ENCODE measurements around the gene EHD1.

EHD1 gene

GRCh38 chr11:64909653-64910343 lies 31.4 kb upstream of the EHD1 start:
- no peak for DNase-seq (ENCODE audit: low spot score)

- DNase-seq (ENCODE audit: low spot score) = no peak
Observed at GRCh38 chr11:64908766-64909165, 30.3 kb upstream of the EHD1 start.

GRCh38 chr11:64906314-64906635 lies 27.9 kb upstream of the EHD1 start:
- DNase-seq (ENCODE audit: low spot score) = no peak

GRCh38 chr11:64905516-64906313 lies 27.3 kb upstream of the EHD1 start:
- DNase-seq (ENCODE audit: low spot score) = no peak

GRCh38 chr11:64903291-64903833 lies 24.9 kb upstream of the EHD1 start:
- no peak for DNase-seq (ENCODE audit: low spot score)

- DNase-seq (ENCODE audit: low spot score) = no peak
Observed at GRCh38 chr11:64902102-64902900, 23.9 kb upstream of the EHD1 start.

- no peak for DNase-seq (ENCODE audit: low spot score)
Observed at GRCh38 chr11:64900774-64901173, 22.4 kb upstream of the EHD1 start.

- DNase-seq (ENCODE audit: low spot score) = no peak
Observed at GRCh38 chr11:64900263-64900678, 21.9 kb upstream of the EHD1 start.

GRCh38 chr11:64898541-64898940 lies 20.1 kb upstream of the EHD1 start:
- DNase-seq (ENCODE audit: low spot score) = no peak

GRCh38 chr11:64898076-64898445 lies 19.6 kb upstream of the EHD1 start:
- DNase-seq (ENCODE audit: low spot score) = no peak

GRCh38 chr11:64897381-64898075 lies 19.1 kb upstream of the EHD1 start:
- DNase-seq (ENCODE audit: low spot score) = no peak

- DNase-seq (ENCODE audit: low spot score) = no peak
Observed at GRCh38 chr11:64896448-64897022, 18.1 kb upstream of the EHD1 start.

GRCh38 chr11:64894812-64895452 lies 16.5 kb upstream of the EHD1 start:
- no peak for DNase-seq (ENCODE audit: low spot score)

GRCh38 chr11:64894070-64894811 lies 15.8 kb upstream of the EHD1 start:
- peak; percentile 92 for DNase-seq (ENCODE audit: low spot score)

- DNase-seq (ENCODE audit: low spot score) = no peak
Observed at GRCh38 chr11:64893194-64894069, 15.0 kb upstream of the EHD1 start.

GRCh38 chr11:64892838-64893193 lies 14.4 kb upstream of the EHD1 start:
- no peak for DNase-seq (ENCODE audit: low spot score)

GRCh38 chr11:64892411-64892831 lies 14.0 kb upstream of the EHD1 start:
- DNase-seq (ENCODE audit: low spot score) = no peak

GRCh38 chr11:64891880-64892279 lies 13.5 kb upstream of the EHD1 start:
- no peak for DNase-seq (ENCODE audit: low spot score)

GRCh38 chr11:64891215-64891848 lies 12.9 kb upstream of the EHD1 start:
- no peak for DNase-seq (ENCODE audit: low spot score)
